MCF 10A (cell line): ENCODE data around the gene PLA2G4E. TPM values are rescaled to one million over a fixed set of nuclear protein-coding genes. Genes with fewer than 3 reads are reported as not detected.

Experiments used
- BruUV-seq: library from RNA; stranded (reverse); fragments of 400-500 nt; replicated peaks from 2 replicates; lab custom pipeline; 2021; lab: Mats Ljungman, UMichigan
- CTCF ChIA-PET: fragments of 300-600 bp; sonication (Branson Sonifier 250); formaldehyde crosslinking; extraction: SDS; loops from one replicate; lab custom pipeline; 2021; ENCODE audit warnings: antibody characterized with exemption, inconsistent platforms; lab: Yijun Ruan, JAX
- POLR2A ChIA-PET: fragments of 300-600, 350-650 bp; sonication (Branson Sonifier 250); formaldehyde crosslinking; extraction: SDS; loops from one replicate; lab custom pipeline; 2020; ENCODE audit warnings: antibody characterized with exemption, inconsistent platforms; lab: Yijun Ruan, JAX
- DNase-seq: peaks from one replicate; pipeline ENCODE4 v3.0.0-alpha.2; 2018; ENCODE audit not compliant: unreplicated experiment
- H3K27ac Mint-ChIP-seq: one replicate; pipeline ENCODE4 v1.8.0; 2022; ENCODE audit warnings: mild to moderate bottlenecking, low read depth, mixed read lengths; ENCODE audit not compliant: unreplicated experiment
- H3K27me3 Mint-ChIP-seq: one replicate; pipeline ENCODE4 v1.8.0; 2022; ENCODE audit warnings: mixed read lengths; ENCODE audit not compliant: insufficient read depth, unreplicated experiment
- H3K36me3 Mint-ChIP-seq: one replicate; pipeline ENCODE4 v1.8.0; 2022; ENCODE audit warnings: mild to moderate bottlenecking, moderate library complexity, mixed read lengths; ENCODE audit not compliant: insufficient read depth, unreplicated experiment
- H3K4me1 Mint-ChIP-seq: one replicate; pipeline ENCODE4 v1.8.0; 2022; ENCODE audit warnings: mixed read lengths; ENCODE audit not compliant: insufficient read depth, unreplicated experiment
- H3K4me3 Mint-ChIP-seq: one replicate; pipeline ENCODE4 v1.8.0; 2022; ENCODE audit warnings: mild to moderate bottlenecking, moderate library complexity, mixed read lengths; ENCODE audit not compliant: unreplicated experiment
- H3K9me3 Mint-ChIP-seq: one replicate; pipeline ENCODE4 v1.8.0; 2022; ENCODE audit warnings: mixed read lengths; ENCODE audit not compliant: unreplicated experiment
- CTCF ChIP-seq: fragments of 200-600 bp; IDR thresholded peaks from one replicate; pipeline ENCODE4 v1.8.0; 2022; ENCODE audit warnings: antibody characterized with exemption, mild to moderate bottlenecking; ENCODE audit not compliant: unreplicated experiment
- intact Hi-C: fragments of 100-400 bp; cut with micrococcal nuclease; formaldehyde crosslinking; loops from 2 replicates; pipeline ENCODE4 v1.14.1; 2022
- total RNA-seq: library from RNA; stranded (reverse); gene quantifications from 2 replicates; pipeline ENCODE4 v1.2.3, GENCODE V29; 2022

PLA2G4E gene
- total RNA-seq, 1 experiment from 2014 or later = 0.12 TPM

GRCh38 chr15:41940441-41940857, 80.4 kb downstream of the PLA2G4E start:
- Mint-ChIP-seq H3K36me3 (peaks cover 10% of the 10 kb centered on the region), H3K27ac (peak overlapping the region; percentile 35), H3K4me3 (peak overlapping the region; percentile 3), H3K9me3 (no peaks in the 10 kb centered on the region), H3K4me1 (peaks cover 43% of the 10 kb centered on the region), H3K27me3 (no peaks in the 10 kb centered on the region)
- CTCF ChIA-PET = interaction anchor here (0.6 to 1.4 kb wide), 3 partner anchors 44 to 190 kb away, joined by 3 read pairs; no protein-coding TSS in a partner anchor
- intact Hi-C loops = no loop called here
- no TSS peak for BruUV-seq
- POLR2A ChIA-PET = interaction anchor here (0.6 to 2.9 kb wide), 9 partner anchors 9 to 249 kb away, joined by 3 to 15 read pairs (median 3); partner anchors contain the start of gene EHD4
- DNase-seq = peak; percentile 85
- TF ChIP-seq CTCF = no peak

DNA sequence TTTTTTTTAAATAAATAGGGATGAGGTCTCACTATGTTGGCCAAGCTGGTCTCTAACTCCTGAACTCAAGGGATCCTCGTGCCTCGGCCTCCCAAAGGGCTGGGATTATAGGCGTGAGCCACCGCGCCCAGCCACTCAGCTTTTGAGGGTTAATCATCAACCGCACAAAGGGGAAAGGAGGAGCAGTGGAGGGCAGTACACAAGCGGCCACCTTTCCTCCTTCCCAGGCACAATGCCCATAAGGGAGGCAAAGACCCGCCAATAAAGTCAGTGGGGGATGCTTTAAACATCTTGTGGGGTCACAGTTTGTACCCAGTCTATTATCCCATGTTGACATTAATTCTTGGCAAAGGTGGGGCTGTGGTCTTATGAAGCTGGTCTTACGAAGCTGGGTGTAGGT, 80.9 kb downstream of the PLA2G4E start:
- H3K9me3 Mint-ChIP-seq = no peaks in the 10 kb centered on the region
- ChIA-PET POLR2A (interaction anchor here (0.6 to 3.1 kb wide), 10 partner anchors 8 to 248 kb away, joined by 3 to 15 read pairs (median 4); partner anchors contain the start of gene EHD4), CTCF (interaction anchor here (0.7 to 1.4 kb wide), 2 partner anchors 44 to 50 kb away, joined by 3 read pairs; no protein-coding TSS in a partner anchor)
- H3K27me3 Mint-ChIP-seq = no peaks in the 10 kb centered on the region
- peak overlapping the region; percentile 3 for H3K4me3 Mint-ChIP-seq
- TF ChIP-seq CTCF = no peak
- peak; percentile 26 for DNase-seq
- H3K4me1 Mint-ChIP-seq = peaks cover 43% of the 10 kb centered on the region
- intact Hi-C loops = no loop called here
- peak overlapping the region; percentile 35 for H3K27ac Mint-ChIP-seq
- peaks cover 10% of the 10 kb centered on the region for H3K36me3 Mint-ChIP-seq
- TSS peak; percentile 21 for BruUV-seq

DNA sequence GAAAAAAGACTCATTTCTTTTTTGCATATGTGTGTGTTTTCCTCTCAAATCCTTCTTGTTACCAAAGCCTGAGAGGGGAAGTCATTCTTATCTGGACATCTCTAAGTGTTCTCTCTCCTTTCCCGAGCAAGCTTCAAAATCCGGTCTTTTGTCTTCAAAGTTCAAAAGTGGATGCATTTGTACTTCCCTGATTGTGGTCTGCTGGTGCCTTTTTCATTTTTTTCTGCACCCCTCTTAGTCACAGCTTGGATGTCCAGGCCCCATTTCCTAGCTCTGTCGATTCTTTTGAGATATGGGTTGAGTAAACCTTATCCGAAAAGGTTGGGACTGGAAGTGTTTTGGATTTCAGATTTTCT, 83.3 kb downstream of the PLA2G4E start:
- H3K36me3 Mint-ChIP-seq = peaks cover 6% of the 10 kb centered on the region
- intact Hi-C loops = no loop called here
- no TSS peak for BruUV-seq
- no peak overlapping the region for H3K4me3 Mint-ChIP-seq
- TF ChIP-seq CTCF = no peak
- CTCF ChIA-PET = interaction anchor here (0.6 to 1.4 kb wide), 2 partner anchors 26 to 119 kb away, joined by 3 to 6 read pairs; no protein-coding TSS in a partner anchor
- H3K27ac Mint-ChIP-seq = no peak overlapping the region
- peaks cover 46% of the 10 kb centered on the region for H3K4me1 Mint-ChIP-seq
- DNase-seq = no peak
- no peaks in the 10 kb centered on the region for H3K9me3 Mint-ChIP-seq
- H3K27me3 Mint-ChIP-seq = no peaks in the 10 kb centered on the region
- POLR2A ChIA-PET = interaction anchor here (0.6 to 3.1 kb wide), 3 partner anchors 25 to 405 kb away, joined by 4 to 12 read pairs (median 4); partner anchors contain the start of gene EHD4

DNA sequence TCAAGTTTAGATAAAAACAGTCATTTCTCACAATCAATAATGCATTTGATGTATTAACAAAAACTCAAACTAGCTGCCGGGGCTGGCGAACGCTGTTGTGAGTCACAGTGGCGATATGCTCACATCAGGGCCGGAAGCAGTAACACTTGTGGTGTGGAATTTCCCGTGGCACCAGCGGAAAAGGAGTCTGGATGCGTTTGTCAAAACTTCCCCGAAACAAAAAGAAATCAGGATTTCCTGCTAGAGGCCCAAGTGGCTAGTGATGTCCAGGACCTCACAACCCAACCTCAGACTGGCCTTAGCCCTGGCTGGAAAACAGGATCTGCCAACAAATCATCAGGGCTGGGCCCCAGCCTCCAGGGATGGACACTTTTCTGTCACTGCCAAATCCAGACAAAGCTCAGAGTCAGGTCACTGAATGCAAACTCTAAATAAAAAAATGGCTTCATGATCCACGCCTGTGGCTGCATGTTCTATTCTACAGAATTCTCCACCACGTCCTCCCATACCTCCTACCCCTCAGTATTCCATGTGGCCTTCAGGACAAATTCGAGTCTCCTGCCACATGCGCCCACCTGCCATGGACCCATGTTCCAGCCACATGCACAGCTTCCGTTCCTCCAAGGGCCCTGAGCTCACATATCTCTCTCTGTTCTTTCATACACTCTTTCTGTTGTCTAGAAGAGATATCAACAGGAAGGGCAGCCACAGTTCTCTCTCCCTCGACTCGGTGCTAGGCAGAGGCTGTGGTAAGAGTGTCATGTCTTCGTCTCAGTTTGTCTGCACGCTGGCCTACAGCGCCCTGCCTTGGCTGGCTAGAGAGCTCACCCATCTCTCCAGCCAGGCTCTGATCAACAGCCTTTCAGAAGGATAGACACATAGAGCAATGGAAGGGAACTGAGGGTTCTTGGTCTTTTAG, 83.9 kb downstream of the PLA2G4E start:
- Mint-ChIP-seq H3K27ac (no peak overlapping the region), H3K36me3 (peaks cover 4% of the 10 kb centered on the region), H3K4me1 (peaks cover 43% of the 10 kb centered on the region), H3K9me3 (no peaks in the 10 kb centered on the region), H3K4me3 (no peak overlapping the region), H3K27me3 (no peaks in the 10 kb centered on the region)
- ChIA-PET POLR2A (interaction anchor here (0.6 to 3.1 kb wide), 7 partner anchors 9 to 404 kb away, joined by 3 to 12 read pairs (median 4); partner anchors contain the start of gene EHD4), CTCF (interaction anchor here (0.6 to 1.1 kb wide), 2 partner anchors 27 to 53 kb away, joined by 3 to 6 read pairs; no protein-coding TSS in a partner anchor)
- TF ChIP-seq CTCF = no peak
- intact Hi-C loops = no loop called here
- no TSS peak for BruUV-seq
- DNase-seq = no peak
